Activated T-helper 2 cell treated with anti-CD3 and anti-CD28 coated beads, Interferon-gamma antibody, Interleukin-2, Interleukin-4, amounts not matched to agents 10 μg/mL and 5 μg/mL and 100 μg/mL, durations not matched to agents 14 hours and 24 hours and 36 hours (primary cell): Measurements from ENCODE around the gene SLC12A7. TPM values are rescaled to one million over a fixed set of nuclear protein-coding genes. Genes with fewer than 3 reads are reported as not detected.
A peak's percentile ranks its signal among the peaks of the same experiment; 100 is the strongest.
"Not testable (repeated sequence)": the region's sequence is repeated elsewhere in the genome, so short reads cannot be mapped to it uniquely, and the experiment has no call there.

ENCODE experiments used
- DNase-seq: peaks from one replicate; pipeline ENCODE4 v3.0.0; 2021; ENCODE audit warnings: low spot score
- H3K27ac Mint-ChIP-seq: one replicate; pipeline ENCODE4 v1.8.0; 2021; ENCODE audit warnings: mixed read lengths
- H3K27me3 Mint-ChIP-seq: one replicate; pipeline ENCODE4 v1.8.0; 2021; ENCODE audit warnings: low read depth, mixed read lengths
- H3K36me3 Mint-ChIP-seq: one replicate; pipeline ENCODE4 v1.8.0; 2021; ENCODE audit warnings: low read depth, mixed read lengths
- H3K4me1 Mint-ChIP-seq: one replicate; pipeline ENCODE4 v1.8.0; 2021; ENCODE audit warnings: low read depth, mixed read lengths
- H3K4me3 Mint-ChIP-seq: one replicate; pipeline ENCODE4 v1.8.0; 2021; ENCODE audit warnings: low read depth, mild to moderate bottlenecking, moderate library complexity, mixed read lengths
- H3K9me3 Mint-ChIP-seq: one replicate; pipeline ENCODE4 v1.8.0; 2021; ENCODE audit warnings: mixed read lengths
- intact Hi-C: fragments of 100-400 bp; cut with micrococcal nuclease; formaldehyde crosslinking; loops from one replicate; pipeline ENCODE4 v1.15.1; 2023
- total RNA-seq: library from RNA; stranded (reverse); gene quantifications from 2 replicates; pipeline ENCODE4 v1.2.3, GENCODE V29; 2022

Gene SLC12A7
- total RNA-seq, 1 donor from 2014 or later, result 31.9 TPM

- Mint-ChIP-seq H3K9me3 (no peaks in the 10 kb centered on the region), H3K4me3 (no peak overlapping the region), H3K27me3 (peaks cover 13% of the 10 kb centered on the region), H3K36me3 (peaks cover 8% of the 10 kb centered on the region), H3K27ac (no peak overlapping the region), H3K4me1 (peaks cover 43% of the 10 kb centered on the region)
- intact Hi-C loops, result loop anchor here (5.0 kb wide), 1 partner anchor 101 kb away; no protein-coding TSS in a partner anchor
- no peak for DNase-seq
These were observed 105.2 kb downstream of the SLC12A7 start for GRCh38 chr5:1006656-1007071.

GRCh38 chr5:1005904-1006655 is 105.8 kb downstream of the SLC12A7 start:
- no peak overlapping the region for H3K27ac Mint-ChIP-seq
- H3K27me3 Mint-ChIP-seq, result peaks cover 13% of the 10 kb centered on the region
- DNase-seq, result no peak
- intact Hi-C loops, result loop anchor here (2.0 to 5.0 kb wide), 2 partner anchors 49 to 101 kb away; no protein-coding TSS in a partner anchor
- peak overlapping the region; percentile 56 for H3K4me3 Mint-ChIP-seq
- no peaks in the 10 kb centered on the region for H3K9me3 Mint-ChIP-seq
- peaks cover 2% of the 10 kb centered on the region for H3K36me3 Mint-ChIP-seq
- peaks cover 39% of the 10 kb centered on the region for H3K4me1 Mint-ChIP-seq

GRCh38 chr5:1005249-1005851 is 106.5 kb downstream of the SLC12A7 start:
- Mint-ChIP-seq H3K27me3 (peaks cover 13% of the 10 kb centered on the region), H3K9me3 (no peaks in the 10 kb centered on the region), H3K4me1 (peaks cover 34% of the 10 kb centered on the region), H3K4me3 (peak overlapping the region; percentile 56), H3K36me3 (no peaks in the 10 kb centered on the region), H3K27ac (no peak overlapping the region)
- no peak for DNase-seq
- intact Hi-C loops, result loop anchor here (2.0 to 5.0 kb wide), 2 partner anchors 49 to 102 kb away; no protein-coding TSS in a partner anchor

DNA sequence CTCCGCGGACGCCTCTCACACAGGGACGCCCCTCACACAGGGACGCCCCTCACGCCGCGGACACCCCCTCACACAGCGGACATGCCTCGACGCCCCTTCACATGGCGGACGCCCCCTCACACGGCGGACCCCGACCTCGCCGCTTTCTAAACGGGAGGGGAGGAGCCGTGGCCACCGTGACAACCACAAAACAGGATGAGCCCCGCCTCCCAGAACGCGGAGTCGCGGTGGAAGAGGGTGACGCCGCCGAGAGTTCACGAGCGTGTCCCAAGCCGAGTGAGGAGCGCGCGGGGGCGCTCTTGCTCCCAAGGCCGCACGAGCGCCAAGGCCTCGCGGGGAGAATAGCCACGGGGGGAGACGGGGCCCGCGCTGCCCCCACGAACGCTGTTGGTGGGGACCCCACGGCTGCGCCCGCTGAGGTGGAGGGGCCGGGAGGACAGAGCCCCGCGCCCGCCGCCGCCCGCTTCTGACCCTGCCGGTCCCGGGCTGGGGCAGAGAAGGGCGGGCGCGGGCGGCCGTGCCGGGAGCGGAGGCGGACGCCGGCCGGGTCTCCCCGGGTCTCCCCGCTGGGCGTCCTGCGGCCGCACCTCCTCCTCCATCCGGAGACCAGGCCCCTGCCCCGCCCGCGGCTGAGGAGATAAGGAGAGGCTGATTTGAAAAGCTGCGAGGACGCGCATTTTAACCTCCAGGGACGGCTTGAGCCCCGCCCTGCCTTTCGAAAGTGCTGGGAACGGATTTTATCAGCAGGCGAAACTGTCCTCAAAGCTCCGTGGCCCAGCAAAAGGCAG is 107.2 kb downstream of the SLC12A7 start:
- peak; percentile 51 for DNase-seq
- intact Hi-C loops, result loop anchor here (2.0 to 5.0 kb wide), 2 partner anchors 48 to 103 kb away; no protein-coding TSS in a partner anchor
- H3K4me1 Mint-ChIP-seq, result peaks cover 27% of the 10 kb centered on the region
- peak overlapping the region; percentile 67 for H3K4me3 Mint-ChIP-seq
- H3K9me3 Mint-ChIP-seq, result no peaks in the 10 kb centered on the region
- no peak overlapping the region for H3K27ac Mint-ChIP-seq
- no peaks in the 10 kb centered on the region for H3K36me3 Mint-ChIP-seq
- peaks cover 13% of the 10 kb centered on the region for H3K27me3 Mint-ChIP-seq

GRCh38 chr5:1003296-1003937 is 108.4 kb downstream of the SLC12A7 start:
- H3K9me3 Mint-ChIP-seq, result no peaks in the 10 kb centered on the region
- H3K4me1 Mint-ChIP-seq, result peaks cover 26% of the 10 kb centered on the region
- no peak for DNase-seq
- no peaks in the 10 kb centered on the region for H3K36me3 Mint-ChIP-seq
- H3K27ac Mint-ChIP-seq, result no peak overlapping the region
- H3K4me3 Mint-ChIP-seq, result peak overlapping the region; percentile 33
- intact Hi-C loops, result no loop called here
- H3K27me3 Mint-ChIP-seq, result peaks cover 13% of the 10 kb centered on the region

- intact Hi-C loops, result no loop called here
- Mint-ChIP-seq H3K27me3 (peaks cover 12% of the 10 kb centered on the region), H3K4me3 (no peak overlapping the region), H3K9me3 (no peaks in the 10 kb centered on the region), H3K4me1 (peaks cover 22% of the 10 kb centered on the region), H3K36me3 (no peaks in the 10 kb centered on the region), H3K27ac (peak overlapping the region; percentile 12)
- no peak for DNase-seq
These were observed 109.0 kb downstream of the SLC12A7 start for GRCh38 chr5:1002836-1003235.

GRCh38 chr5:1002271-1002546 is 109.7 kb downstream of the SLC12A7 start:
- Mint-ChIP-seq H3K27ac (peak overlapping the region; percentile 28), H3K4me3 (no peak overlapping the region), H3K9me3 (no peaks in the 10 kb centered on the region), H3K4me1 (peaks cover 24% of the 10 kb centered on the region), H3K36me3 (no peaks in the 10 kb centered on the region), H3K27me3 (peaks cover 12% of the 10 kb centered on the region)
- DNase-seq, result no peak
- intact Hi-C loops, result no loop called here

DNA sequence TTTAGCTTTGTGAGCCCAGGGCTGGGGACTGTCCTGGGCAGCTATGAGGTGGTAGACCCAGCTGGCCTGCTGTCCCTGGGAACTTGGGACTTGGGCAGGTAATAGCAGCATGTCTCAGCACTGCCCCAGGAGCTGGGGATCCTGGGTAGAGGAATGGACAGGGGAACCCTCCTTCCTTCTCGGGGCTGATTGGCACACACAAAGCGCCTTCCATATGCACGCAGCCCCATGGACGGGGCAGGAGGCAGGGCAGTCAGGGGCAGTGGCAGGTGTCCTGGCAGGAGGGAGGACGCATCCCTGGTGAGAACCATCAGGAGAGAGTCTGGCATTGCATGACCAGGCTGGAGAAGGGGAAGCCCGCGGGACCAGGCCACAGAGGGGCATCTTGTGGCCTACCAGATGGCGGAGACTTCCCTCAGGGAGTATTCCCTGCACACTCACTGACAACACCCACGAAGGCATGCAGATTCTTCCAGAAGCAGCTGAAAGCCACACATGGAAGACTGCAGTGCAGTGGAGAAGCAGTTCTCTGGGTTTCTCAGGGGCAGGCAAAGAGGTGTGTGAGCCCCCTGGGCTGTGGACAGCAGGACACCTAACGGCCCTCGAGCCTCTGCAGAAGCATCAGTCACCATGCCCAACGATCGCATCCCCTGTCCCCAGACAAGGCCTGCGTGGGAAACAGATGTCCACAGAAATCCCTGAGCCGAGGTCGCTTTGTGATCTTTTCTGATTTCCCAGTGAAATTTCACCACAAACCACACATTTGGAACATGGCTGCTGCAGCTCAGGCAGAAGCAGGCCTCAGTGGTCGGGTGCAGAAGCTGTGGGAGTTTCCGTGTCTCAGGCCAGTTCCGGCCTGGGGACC is 110.2 kb downstream of the SLC12A7 start:
- no peaks in the 10 kb centered on the region for H3K9me3 Mint-ChIP-seq
- H3K4me1 Mint-ChIP-seq, result peaks cover 26% of the 10 kb centered on the region
- H3K27ac Mint-ChIP-seq, result peak overlapping the region; percentile 28
- intact Hi-C loops, result no loop called here
- H3K27me3 Mint-ChIP-seq, result peaks cover 10% of the 10 kb centered on the region
- no peak for DNase-seq
- H3K4me3 Mint-ChIP-seq, result no peak overlapping the region
- no peaks in the 10 kb centered on the region for H3K36me3 Mint-ChIP-seq

GRCh38 chr5:1000831-1001230 is 111.0 kb downstream of the SLC12A7 start:
- intact Hi-C loops, H3K36me3 Mint-ChIP-seq, H3K9me3 Mint-ChIP-seq, DNase-seq, H3K27me3 Mint-ChIP-seq, H3K27ac Mint-ChIP-seq, H3K4me3 Mint-ChIP-seq: not testable (repeated sequence)
- H3K4me1 Mint-ChIP-seq, result peaks cover 32% of the 10 kb centered on the region

Other genes starting within 250 kb of the SLC12A7 start
- 72.9 and 73.2 TPM in 2 replicates for gene BRD9, start 219.3 kb downstream of the SLC12A7 start, total RNA-seq
- gene TRIP13, start 219.2 kb downstream of the SLC12A7 start, total RNA-seq, result 36.6 and 37.6 TPM in 2 replicates
- gene NKD2, start 103.3 kb downstream of the SLC12A7 start, total RNA-seq, result 14.4 TPM in 2 replicates
- not detected in 2 replicates for gene SLC6A19, start 89.5 kb upstream of the SLC12A7 start, total RNA-seq
- not detected in 2 replicates for gene SLC6A18, start 113.3 kb upstream of the SLC12A7 start, total RNA-seq
- gene TERT, start 183.0 kb upstream of the SLC12A7 start, total RNA-seq, result 11.8 and 12.0 TPM in 2 replicates
- 102 and 107 TPM in 2 replicates for gene CLPTM1L, start 233.0 kb upstream of the SLC12A7 start, total RNA-seq